GM21737 (cell line): ENCODE data around the gene SRXN1.

Source experiments
- ATAC-seq: cut with Tn5 transposase; IDR thresholded peaks from one replicate; pipeline ENCODE4 v1.9.1; 2021; ENCODE audit warnings: mild to moderate bottlenecking, moderate library complexity; ENCODE audit not compliant: unreplicated experiment

Gene SRXN1

GRCh38 chr20:637559-637958 is 15.4 kb downstream of the SRXN1 start:
- ATAC-seq = no peak

- ATAC-seq = no peak
These were observed 17.1 kb downstream of the SRXN1 start for GRCh38 chr20:635893-636338.

GRCh38 chr20:635028-635892 is 17.7 kb downstream of the SRXN1 start:
- no peak for ATAC-seq

GRCh38 chr20:634148-634925 is 18.7 kb downstream of the SRXN1 start:
- no peak for ATAC-seq

- no peak for ATAC-seq
These were observed 21.9 kb downstream of the SRXN1 start for GRCh38 chr20:631101-631500.

GRCh38 chr20:626579-626978 is 26.4 kb downstream of the SRXN1 start:
- ATAC-seq = no peak

GRCh38 chr20:625360-625932 is 27.6 kb downstream of the SRXN1 start:
- no peak for ATAC-seq

- no peak for ATAC-seq
These were observed 29.3 kb downstream of the SRXN1 start for GRCh38 chr20:623704-624103.

GRCh38 chr20:623021-623420 is 30.0 kb downstream of the SRXN1 start:
- no peak for ATAC-seq

- ATAC-seq = no peak
These were observed 30.8 kb downstream of the SRXN1 start for GRCh38 chr20:622161-622560.

- ATAC-seq = no peak
These were observed 31.8 kb downstream of the SRXN1 start for GRCh38 chr20:621125-621756.

GRCh38 chr20:620246-620645 is 32.8 kb downstream of the SRXN1 start:
- ATAC-seq = no peak

GRCh38 chr20:618980-619379 is 34.0 kb downstream of the SRXN1 start:
- ATAC-seq = no peak

GRCh38 chr20:617934-618690 is 34.9 kb downstream of the SRXN1 start:
- ATAC-seq = no peak

GRCh38 chr20:615514-615913 is 37.5 kb downstream of the SRXN1 start:
- ATAC-seq = no peak

GRCh38 chr20:611843-612185 is 41.2 kb downstream of the SRXN1 start:
- no peak for ATAC-seq

- no peak for ATAC-seq
These were observed 41.8 kb downstream of the SRXN1 start for GRCh38 chr20:611047-611842.

GRCh38 chr20:610130-611046 is 42.6 kb downstream of the SRXN1 start, which contains the start of gene TCF15:
TSS of gene TCF15 (minus strand) at chr20:610309. CDS start at chr20:610237, 72 bp downstream.
- ATAC-seq = no peak
